Endothelial cell of umbilical vein (primary cell): ENCODE data around the gene ERFL. TPM values are rescaled to one million over a fixed set of nuclear protein-coding genes. Genes with fewer than 3 reads are reported as not detected.

ENCODE experiments used
- BruUV-seq: library from RNA; stranded (reverse); fragments of 400-500 nt; replicated peaks from 2 replicates; lab custom pipeline; 2021; lab: Mats Ljungman, UMichigan
- CTCF ChIA-PET: fragments of 300-600, 350-600 bp; sonication (Branson Sonifier 250); formaldehyde crosslinking; loops from one replicate; lab custom pipeline; 2021; ENCODE audit warnings: antibody characterized with exemption, inconsistent platforms; lab: Charles Lee
- POLR2A ChIA-PET: fragments of 300-600, 350-600 bp; sonication (Branson Sonifier 250); formaldehyde crosslinking; loops from one replicate; lab custom pipeline; 2021; ENCODE audit warnings: antibody characterized with exemption, inconsistent platforms; lab: Charles Lee
- DNase-seq: peaks from one replicate; pipeline ENCODE4 v3.0.0-alpha.2; 2011; ENCODE audit warnings: low read depth, low spot score
- FAIRE-seq: peaks from 2 replicates; lab custom pipeline; 2011; peaks lifted over from hg19 to GRCh38; lab: Jason Lieb, UNC
- H2AFZ ChIP-seq: 2 replicates; pipeline ENCODE4 v1.6.0; 2012; ENCODE audit warnings: low read depth, low read length, control low read depth, inconsistent platforms
- H3K27ac ChIP-seq: 2 replicates; pipeline ENCODE4 v1.5.1; 2011; ENCODE audit warnings: low read depth, mild to moderate bottlenecking, control low read depth, low read length, moderate library complexity; ENCODE audit not compliant: insufficient read depth
- H3K27me3 ChIP-seq, 2 experiments: 2 replicates each; pipeline versions ENCODE4 v1.6.0 to v1.6.1; 2011; ENCODE audit warnings: low read length in 2 of 2, mixed read lengths in 1 of 2; ENCODE audit not compliant: control insufficient read depth in 2 of 2, insufficient read depth in 2 of 2
- H3K36me3 ChIP-seq, 2 experiments: 2 replicates in 1 of 2; 3 replicates in 1 of 2; pipeline ENCODE4 v1.5.1; 2011; ENCODE audit warnings: low read length in 2 of 2, mild to moderate bottlenecking in 1 of 2, moderate library complexity in 1 of 2; ENCODE audit not compliant: control insufficient read depth in 2 of 2, insufficient read depth in 2 of 2; ENCODE audit errors: extremely low read depth in 1 of 2
- H3K4me1 ChIP-seq: 3 replicates; pipeline ENCODE4 v1.5.1; 2011; ENCODE audit warnings: mild to moderate bottlenecking, low read length; ENCODE audit not compliant: control insufficient read depth, insufficient read depth; ENCODE audit errors: extremely low read depth
- H3K4me2 ChIP-seq: 2 replicates; pipeline ENCODE4 v1.6.1; 2011; ENCODE audit warnings: low read length, control low read depth, mixed read lengths; ENCODE audit not compliant: insufficient read depth
- H3K4me3 ChIP-seq, 3 experiments: fragments of 200-600 bp in 1 of 3; sonication (generic), shearing (Covaris generic) in 1 of 3; replicated peaks in 1 of 3; 2 replicates each; pipeline ENCODE4 v1.5.1; 2011 to 2016; ENCODE audit warnings: control low read depth in 3 of 3, low read length in 3 of 3, mild to moderate bottlenecking in 2 of 3, inconsistent platforms in 1 of 3, low read depth in 1 of 3, moderate library complexity in 1 of 3; ENCODE audit not compliant: insufficient read depth in 1 of 3
- H3K79me2 ChIP-seq: 2 replicates; pipeline ENCODE4 v1.6.0; 2012; ENCODE audit warnings: low read length, inconsistent platforms; ENCODE audit not compliant: control insufficient read depth, insufficient read depth
- H3K9ac ChIP-seq: replicated peaks from 2 replicates; pipeline ENCODE3; 2011; ENCODE audit warnings: low read length, control low read depth; ENCODE audit not compliant: insufficient read depth; ENCODE audit errors: extremely low read depth
- H3K9me1 ChIP-seq: replicated peaks from 3 replicates; pipeline ENCODE4 v1.6.0; 2011; ENCODE audit warnings: mild to moderate bottlenecking, low read length; ENCODE audit not compliant: control insufficient read depth, insufficient read depth; ENCODE audit errors: extremely low read depth
- H3K9me3 ChIP-seq: replicated peaks from 2 replicates; pipeline ENCODE4 v1.5.1; 2012; ENCODE audit warnings: low read length, inconsistent platforms; ENCODE audit not compliant: control insufficient read depth, insufficient read depth
- H4K20me1 ChIP-seq: replicated peaks from 2 replicates; pipeline ENCODE3; 2011; ENCODE audit warnings: mild to moderate bottlenecking, low read length; ENCODE audit not compliant: control insufficient read depth, insufficient read depth; ENCODE audit errors: extremely low read depth
- EZH2 ChIP-seq: IDR thresholded peaks from 2 replicates; pipeline ENCODE4 v1.6.1; 2012; ENCODE audit warnings: borderline replicate concordance, low read depth, mild to moderate bottlenecking, moderate library complexity, low read length, inconsistent platforms; ENCODE audit not compliant: severe bottlenecking
- FOS ChIP-seq: IDR thresholded peaks from 2 replicates; pipeline ENCODE4 v1.6.1; 2011; ENCODE audit warnings: mild to moderate bottlenecking, low read length, moderate library complexity, borderline replicate concordance; ENCODE audit not compliant: insufficient read depth
- GATA2 ChIP-seq: IDR thresholded peaks from 2 replicates; pipeline ENCODE4 v1.7.0; 2011; ENCODE audit warnings: low read depth, mild to moderate bottlenecking, moderate library complexity, mixed read lengths, low read length; ENCODE audit not compliant: insufficient read length, insufficient read depth
- JUN ChIP-seq: IDR thresholded peaks from 2 replicates; pipeline ENCODE4 v1.6.1; 2011; ENCODE audit warnings: borderline replicate concordance, low read depth; ENCODE audit not compliant: insufficient read length, insufficient read depth
- MYC ChIP-seq: IDR thresholded peaks from one replicate; pipeline ENCODE4 v1.6.1; 2011; ENCODE audit warnings: mild to moderate bottlenecking, low read depth, low read length
- POLR2A ChIP-seq: IDR thresholded peaks from 2 replicates; pipeline ENCODE4 v1.6.1; 2012; ENCODE audit warnings: low read depth, mild to moderate bottlenecking, control low read depth, low read length
- POLR2AphosphoS5 ChIP-seq: IDR thresholded peaks from 2 replicates; pipeline ENCODE4 v1.6.1; 2012; ENCODE audit warnings: low read depth, mild to moderate bottlenecking, control low read depth, low read length, moderate library complexity; ENCODE audit not compliant: insufficient read depth
- dilution Hi-C: fragments of 300-500 bp; cut with MboI; formaldehyde crosslinking; loops from one replicate; pipeline ENCODE4 v1.15.0; 2019; ENCODE audit warnings: low sequenced_read_pairs; ENCODE audit not compliant: extremely low pct_ligation_motif_present
- intact Hi-C: fragments of 100-400 bp; cut with micrococcal nuclease; formaldehyde crosslinking; loops from one replicate; pipeline ENCODE4 v1.10.0; 2022
- polyA plus RNA-seq, 4 experiments: library from polyadenylated mRNA; depleted of rRNA in 3 of 4; stranded (reverse) in 3 of 4; unstranded in 1 of 4; fragments of >200 nt; gene quantifications; 2 replicates each; pipeline versions ENCODE4 v1.2.1 to v1.2.3, GENCODE V29; 2011 to 2012; ENCODE audit warnings: missing spikeins in 1 of 4
- total RNA-seq: library from RNA; stranded (reverse); gene quantifications from 2 replicates; pipeline ENCODE4 v1.2.3, GENCODE V29; 2021
- TF ChIP-seq, protein P1 (sequence below): IDR thresholded peaks from 2 replicates; pipeline ENCODE4 v1.6.1; 2011; ENCODE audit not compliant: insufficient read depth, insufficient read length
- TF ChIP-seq, protein P2 (sequence below), 2 donors: IDR thresholded peaks; 1 replicate in 1 of 2; 2 replicates in 1 of 2; pipeline ENCODE4 v1.5.1; 2011; ENCODE audit warnings: low read length in 2 of 2, mild to moderate bottlenecking in 2 of 2, moderate library complexity in 2 of 2, control low read depth in 1 of 2, inconsistent platforms in 1 of 2, low read depth in 1 of 2; ENCODE audit not compliant: insufficient read depth in 1 of 2; ENCODE audit errors: extremely low read depth in 1 of 2

Gene ERFL
- total and polyA plus RNA-seq, 2 donors (not counting 3 experiments of a cell fraction or from before 2014, with no cell fraction given), result not detected

DNA sequence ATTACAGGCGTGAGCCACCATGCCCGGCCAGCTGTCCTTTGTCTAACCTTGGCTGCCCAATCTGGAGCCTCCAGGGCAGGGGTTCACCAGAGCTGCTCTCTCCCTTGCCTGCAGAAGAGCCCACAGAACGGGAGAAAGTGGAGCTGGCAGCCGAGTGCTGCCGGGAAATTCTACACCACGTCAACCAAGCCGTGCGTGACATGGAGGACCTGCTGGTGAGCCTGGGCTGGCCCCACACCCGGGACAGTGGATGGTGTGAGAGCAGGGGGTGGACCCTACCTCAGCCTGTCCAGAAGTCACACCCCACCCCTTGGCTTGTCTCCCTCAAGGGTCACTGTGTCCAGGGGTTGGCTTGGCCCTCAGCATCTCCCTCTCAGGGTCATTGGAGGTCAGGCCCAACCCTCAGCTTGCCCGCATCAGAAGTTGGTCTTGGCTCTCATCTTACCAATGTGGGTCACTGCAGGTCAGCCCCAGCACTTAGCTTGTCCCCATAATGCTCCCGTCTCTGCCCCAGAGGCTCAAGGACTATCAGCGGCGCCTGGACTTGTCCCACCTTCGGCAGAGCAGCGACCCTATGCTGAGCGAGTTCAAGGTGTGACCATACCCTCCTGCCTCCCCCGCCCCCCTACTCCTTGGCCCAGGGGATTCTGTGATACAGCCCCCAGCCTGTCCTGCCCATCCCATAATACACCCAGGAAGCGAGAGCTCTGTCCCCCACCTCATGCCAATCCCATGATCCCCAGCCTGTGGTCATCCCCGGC, 24.9 kb downstream of the ERFL start:
- Histone ChIP-seq H3K9me1 (no peaks in the 10 kb centered on the region), H3K79me2 (no peaks in the 10 kb centered on the region), H3K9me3 (no peaks in the 10 kb centered on the region), H3K4me2 (no peak overlapping the region), H2AFZ (no peak overlapping the region), H3K9ac (no peak overlapping the region), H3K4me3 (no peak overlapping the region), H3K27me3 (no peaks in the 10 kb centered on the region), H3K4me1 (no peaks in the 10 kb centered on the region), H3K27ac (no peak overlapping the region), H4K20me1 (no peaks in the 10 kb centered on the region), H3K36me3 (peaks cover 9 to 59% of the 10 kb centered on the region in 2 experiments)
- intact Hi-C loops, result no loop called here
- BruUV-seq, result no TSS peak
- CTCF ChIA-PET, result interaction anchor here (0.9 to 1.3 kb wide), 2 partner anchors 30 to 132 kb away, joined by 3 to 5 read pairs; no protein-coding TSS in a partner anchor
- POLR2A ChIA-PET, result interaction anchor here (0.8 kb wide), 1 partner anchor 42 kb away, joined by 3 read pairs; no protein-coding TSS in a partner anchor
- TF ChIP-seq JUN (no peak), POLR2A (no peak), FOS (no peak), GATA2 (no peak), EZH2 (no peak), MYC (no peak), POLR2AphosphoS5 (no peak)
- TF ChIP-seq, protein P1, sequence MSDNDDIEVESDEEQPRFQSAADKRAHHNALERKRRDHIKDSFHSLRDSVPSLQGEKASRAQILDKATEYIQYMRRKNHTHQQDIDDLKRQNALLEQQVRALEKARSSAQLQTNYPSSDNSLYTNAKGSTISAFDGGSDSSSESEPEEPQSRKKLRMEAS, result no peak
- TF ChIP-seq, protein P2, sequence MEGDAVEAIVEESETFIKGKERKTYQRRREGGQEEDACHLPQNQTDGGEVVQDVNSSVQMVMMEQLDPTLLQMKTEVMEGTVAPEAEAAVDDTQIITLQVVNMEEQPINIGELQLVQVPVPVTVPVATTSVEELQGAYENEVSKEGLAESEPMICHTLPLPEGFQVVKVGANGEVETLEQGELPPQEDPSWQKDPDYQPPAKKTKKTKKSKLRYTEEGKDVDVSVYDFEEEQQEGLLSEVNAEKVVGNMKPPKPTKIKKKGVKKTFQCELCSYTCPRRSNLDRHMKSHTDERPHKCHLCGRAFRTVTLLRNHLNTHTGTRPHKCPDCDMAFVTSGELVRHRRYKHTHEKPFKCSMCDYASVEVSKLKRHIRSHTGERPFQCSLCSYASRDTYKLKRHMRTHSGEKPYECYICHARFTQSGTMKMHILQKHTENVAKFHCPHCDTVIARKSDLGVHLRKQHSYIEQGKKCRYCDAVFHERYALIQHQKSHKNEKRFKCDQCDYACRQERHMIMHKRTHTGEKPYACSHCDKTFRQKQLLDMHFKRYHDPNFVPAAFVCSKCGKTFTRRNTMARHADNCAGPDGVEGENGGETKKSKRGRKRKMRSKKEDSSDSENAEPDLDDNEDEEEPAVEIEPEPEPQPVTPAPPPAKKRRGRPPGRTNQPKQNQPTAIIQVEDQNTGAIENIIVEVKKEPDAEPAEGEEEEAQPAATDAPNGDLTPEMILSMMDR (IDR thresholded peaks at IDR 0.05; ENCODE audit: extremely low read depth in 1 of 2, insufficient read depth in 1 of 2, low read depth in 1 of 2, low read length in 2 of 2), result no peak
- no peak for FAIRE-seq
- DNase-seq, result no peak
- dilution Hi-C loops, result no loop called here
